GM12874 (cell line): ENCODE data around the gene STIP1.
A peak's percentile ranks its signal among the peaks of the same experiment; 100 is the strongest.

Experiments used
- TF ChIP-seq, protein P1 (sequence below): IDR thresholded peaks from 2 replicates; pipeline ENCODE4 v1.5.1; 2011; ENCODE audit warnings: low read depth, mild to moderate bottlenecking, control low read depth, low read length, moderate library complexity; ENCODE audit not compliant: insufficient read depth

The STIP1 gene

DNA sequence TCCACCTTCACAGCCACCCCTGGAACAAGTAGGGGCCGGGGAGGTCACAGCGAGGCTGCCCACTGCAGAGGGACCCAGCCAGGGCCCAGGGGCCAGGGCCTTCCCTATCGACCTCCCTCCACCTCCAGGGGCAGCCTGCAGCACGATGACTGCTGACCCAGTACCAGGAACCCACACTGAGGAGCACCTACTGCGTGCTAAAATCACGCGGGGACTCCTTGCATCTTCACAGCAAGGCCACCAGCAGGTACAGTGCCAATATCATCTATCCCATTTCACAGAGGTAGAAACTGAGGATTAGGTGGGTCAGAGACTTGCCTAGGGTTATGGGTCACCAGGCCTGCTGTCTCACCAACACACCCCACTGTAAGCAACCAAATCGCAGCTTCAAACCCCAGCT is 34.6 kb upstream of the STIP1 start:
- TF ChIP-seq, protein P1, sequence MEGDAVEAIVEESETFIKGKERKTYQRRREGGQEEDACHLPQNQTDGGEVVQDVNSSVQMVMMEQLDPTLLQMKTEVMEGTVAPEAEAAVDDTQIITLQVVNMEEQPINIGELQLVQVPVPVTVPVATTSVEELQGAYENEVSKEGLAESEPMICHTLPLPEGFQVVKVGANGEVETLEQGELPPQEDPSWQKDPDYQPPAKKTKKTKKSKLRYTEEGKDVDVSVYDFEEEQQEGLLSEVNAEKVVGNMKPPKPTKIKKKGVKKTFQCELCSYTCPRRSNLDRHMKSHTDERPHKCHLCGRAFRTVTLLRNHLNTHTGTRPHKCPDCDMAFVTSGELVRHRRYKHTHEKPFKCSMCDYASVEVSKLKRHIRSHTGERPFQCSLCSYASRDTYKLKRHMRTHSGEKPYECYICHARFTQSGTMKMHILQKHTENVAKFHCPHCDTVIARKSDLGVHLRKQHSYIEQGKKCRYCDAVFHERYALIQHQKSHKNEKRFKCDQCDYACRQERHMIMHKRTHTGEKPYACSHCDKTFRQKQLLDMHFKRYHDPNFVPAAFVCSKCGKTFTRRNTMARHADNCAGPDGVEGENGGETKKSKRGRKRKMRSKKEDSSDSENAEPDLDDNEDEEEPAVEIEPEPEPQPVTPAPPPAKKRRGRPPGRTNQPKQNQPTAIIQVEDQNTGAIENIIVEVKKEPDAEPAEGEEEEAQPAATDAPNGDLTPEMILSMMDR, result no peak

DNA sequence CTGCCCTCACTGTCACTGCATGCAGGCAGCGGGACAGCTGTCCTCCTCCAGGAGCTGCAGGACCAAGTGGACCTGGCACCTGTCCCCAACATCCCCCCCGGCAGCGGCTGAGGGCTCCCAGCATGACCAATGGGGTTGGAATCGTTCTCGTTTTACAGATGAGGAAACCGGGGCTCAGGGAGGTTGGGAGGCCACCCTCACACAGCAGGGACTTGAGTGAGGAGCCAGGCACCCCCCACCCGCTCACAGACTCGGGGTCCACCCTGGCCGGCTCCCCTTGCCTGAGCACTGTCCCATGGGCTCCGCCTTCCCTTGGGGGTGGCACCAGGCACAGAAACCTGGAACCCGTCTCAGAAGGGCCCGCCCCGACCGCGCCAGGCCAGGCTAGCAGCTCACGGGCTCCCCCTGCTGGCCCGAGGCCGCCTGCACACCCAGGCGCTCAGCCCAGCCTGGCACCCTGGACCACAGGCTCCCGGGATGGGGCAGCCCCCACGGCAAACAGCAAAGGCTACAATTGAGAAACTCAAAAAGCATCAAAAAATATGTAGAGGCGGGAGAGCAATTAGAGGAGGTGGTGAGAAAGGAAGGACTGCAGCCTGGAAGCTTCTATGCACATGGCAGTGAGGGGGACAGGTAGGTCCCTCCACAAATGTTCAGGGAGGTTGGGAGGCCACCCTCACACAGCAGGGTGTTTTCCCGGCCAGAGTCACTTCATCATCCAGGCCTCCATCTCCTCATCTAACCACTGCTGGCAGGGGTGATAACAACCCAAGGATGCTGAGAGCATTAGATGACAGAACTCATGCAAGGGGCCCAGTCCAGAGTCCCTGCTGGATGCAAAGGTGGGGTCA is 32.9 kb upstream of the STIP1 start:
- TF ChIP-seq, protein P1, result peak; percentile 100

DNA sequence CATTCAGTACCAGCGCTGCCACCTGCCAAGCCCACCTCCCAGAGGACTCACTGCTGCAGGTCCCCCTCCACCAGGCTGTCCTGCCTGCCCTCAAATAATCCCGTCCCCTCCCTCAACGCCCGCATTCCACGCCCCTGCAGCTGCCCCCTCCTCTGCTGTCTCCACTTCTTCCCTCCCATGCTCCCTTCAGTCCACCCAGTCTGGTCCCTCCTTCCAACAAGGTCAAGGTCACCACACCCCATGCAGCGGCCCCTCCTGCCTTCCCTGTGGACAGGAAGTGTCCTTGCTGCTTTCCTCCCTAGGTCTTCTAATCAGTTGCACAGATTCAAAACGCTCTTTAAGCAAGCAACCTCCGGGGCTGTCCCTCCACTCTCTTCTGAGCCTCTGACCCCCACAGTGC is 32.2 kb upstream of the STIP1 start:
- TF ChIP-seq, protein P1, result no peak

DNA sequence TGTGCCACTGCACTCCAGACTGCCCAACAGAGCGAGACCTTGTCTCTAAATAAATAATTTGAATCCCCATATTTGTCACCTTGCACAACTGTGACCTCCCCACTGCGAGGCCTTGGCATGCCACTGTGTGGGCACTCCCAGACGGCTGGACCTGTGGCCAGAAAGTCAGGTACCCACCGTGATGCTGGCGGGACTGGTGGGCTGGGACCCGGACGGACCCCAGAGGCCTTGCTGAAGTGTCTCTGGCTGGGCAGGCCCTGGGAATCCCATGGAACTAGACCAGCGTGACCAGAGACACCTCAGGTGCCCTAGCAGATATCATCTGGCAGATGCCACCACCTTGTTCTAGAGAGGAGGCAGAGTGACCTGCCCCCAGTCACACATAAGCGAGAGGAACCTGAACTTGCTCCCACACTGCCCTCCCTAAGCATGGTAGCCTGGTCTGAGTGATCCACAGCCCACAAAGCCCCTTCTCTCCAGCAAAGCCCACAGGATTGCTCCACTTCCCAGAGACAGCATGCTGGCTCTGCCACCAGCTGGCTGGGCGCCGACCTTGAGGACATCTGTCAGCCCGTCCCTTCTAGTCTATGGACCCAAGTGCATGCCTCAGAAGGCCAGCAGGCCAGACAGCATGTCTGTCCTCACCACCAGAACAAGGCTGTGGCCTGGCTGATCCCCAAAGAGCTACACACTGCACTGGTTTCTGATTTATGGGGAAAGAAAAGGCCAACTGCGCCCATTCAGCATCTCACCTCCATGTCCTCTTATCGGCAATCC is 29.5 kb upstream of the STIP1 start:
- TF ChIP-seq, protein P1, result no peak

DNA sequence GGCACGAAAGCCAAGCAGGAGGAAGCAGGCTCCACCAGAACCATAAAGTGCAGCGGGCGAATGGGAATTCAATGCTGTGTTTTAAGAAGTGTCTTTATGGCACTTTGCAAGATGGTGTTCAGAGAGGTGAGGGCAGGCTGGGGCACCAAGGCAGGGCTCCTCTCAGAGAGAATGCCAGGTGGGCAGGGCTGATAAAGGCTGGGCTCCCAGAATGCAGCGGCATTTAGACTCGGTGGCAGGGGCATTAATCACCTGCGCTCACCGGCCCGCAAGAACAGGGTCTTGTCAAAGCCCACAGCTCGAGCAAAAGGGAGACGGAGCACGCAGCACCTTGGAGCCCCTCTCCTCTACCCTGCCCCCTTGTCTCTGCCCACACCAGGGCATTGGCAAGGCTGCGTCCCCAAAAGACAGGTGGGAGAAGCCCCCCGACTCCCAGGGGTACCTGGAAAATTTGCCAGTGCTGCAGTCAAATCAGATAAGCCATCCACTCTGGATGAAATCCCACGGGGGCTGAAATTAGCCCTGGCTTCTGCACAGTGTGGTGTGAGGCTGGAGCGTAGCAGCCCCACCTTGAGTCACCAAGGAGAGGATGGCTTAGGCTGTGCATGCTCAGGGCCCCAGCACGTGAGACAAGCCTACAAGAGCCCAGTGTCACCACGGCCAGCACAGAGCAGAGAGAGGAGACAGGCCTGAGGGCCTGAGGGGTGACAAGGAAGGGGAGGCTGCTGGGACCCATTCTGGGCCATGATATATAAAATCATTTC is 28.2 kb upstream of the STIP1 start:
- TF ChIP-seq, protein P1, result no peak

DNA sequence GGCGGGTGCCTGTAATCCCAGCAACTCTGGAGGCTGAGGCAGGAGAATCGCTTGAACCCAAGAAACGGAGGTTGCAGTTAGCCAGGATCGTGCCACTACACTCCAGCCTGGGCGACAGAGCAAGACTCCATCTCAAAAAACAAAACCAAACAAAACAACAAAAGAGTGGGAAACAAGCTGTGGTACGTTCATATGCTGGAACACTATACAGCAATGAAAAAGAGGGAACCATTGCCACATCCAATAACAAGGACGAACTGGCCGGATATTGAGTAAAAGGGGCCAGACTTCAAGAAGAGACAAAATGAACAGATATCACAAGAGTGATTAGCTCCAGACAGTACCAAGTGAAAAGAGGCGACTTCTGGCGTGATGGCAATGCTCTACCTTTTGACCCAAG is 24.9 kb upstream of the STIP1 start:
- TF ChIP-seq, protein P1, result no peak

DNA sequence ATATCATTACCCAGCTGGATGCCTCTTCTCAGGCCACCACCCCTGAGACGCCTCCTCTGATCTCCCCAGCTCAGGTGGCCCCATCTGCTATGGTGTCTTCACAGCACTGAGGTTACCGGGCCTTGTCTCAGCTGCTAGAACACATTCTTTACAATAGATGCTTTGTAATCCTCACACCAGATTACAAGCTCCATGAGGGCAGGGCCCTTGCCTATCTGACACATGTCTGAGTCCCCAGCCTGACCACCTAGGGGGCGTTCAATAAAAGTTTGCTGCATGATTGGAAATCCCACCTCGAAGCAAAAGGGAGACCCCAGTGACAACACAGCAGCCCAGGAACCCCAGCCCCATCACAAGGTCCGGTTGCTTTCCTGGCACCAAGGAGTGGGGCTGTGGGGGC is 22.0 kb upstream of the STIP1 start:
- TF ChIP-seq, protein P1, result no peak
